Esophagus muscularis mucosa (tissue), 4 donors: ENCODE data around the gene LSS.

Source experiments
- EP300 ChIP-seq: sonication (generic); formaldehyde crosslinking; IDR thresholded peaks from one replicate; pipeline ENCODE4 v1.6.1; 2017; ENCODE audit warnings: antibody characterized with exemption
- POLR2AphosphoS5 ChIP-seq, 2 donors: sonication (generic); formaldehyde crosslinking; IDR thresholded peaks; one replicate each; pipeline ENCODE4 v1.6.1; 2017; ENCODE audit warnings: antibody characterized with exemption in 2 of 2
- TF ChIP-seq, protein P1 (sequence below), 3 experiments: fragments of 200-600 bp in 2 of 3; fragments of 450-650 bp in 1 of 3; sonication (generic) in 2 of 3; IDR thresholded peaks; one replicate each; pipeline ENCODE4 v1.5.1; 2017 to 2019; ENCODE audit warnings: antibody characterized with exemption in 3 of 3, mild to moderate bottlenecking in 2 of 3, moderate library complexity in 1 of 3

- TF ChIP-seq EP300: no peak
- TF ChIP-seq, protein P1, sequence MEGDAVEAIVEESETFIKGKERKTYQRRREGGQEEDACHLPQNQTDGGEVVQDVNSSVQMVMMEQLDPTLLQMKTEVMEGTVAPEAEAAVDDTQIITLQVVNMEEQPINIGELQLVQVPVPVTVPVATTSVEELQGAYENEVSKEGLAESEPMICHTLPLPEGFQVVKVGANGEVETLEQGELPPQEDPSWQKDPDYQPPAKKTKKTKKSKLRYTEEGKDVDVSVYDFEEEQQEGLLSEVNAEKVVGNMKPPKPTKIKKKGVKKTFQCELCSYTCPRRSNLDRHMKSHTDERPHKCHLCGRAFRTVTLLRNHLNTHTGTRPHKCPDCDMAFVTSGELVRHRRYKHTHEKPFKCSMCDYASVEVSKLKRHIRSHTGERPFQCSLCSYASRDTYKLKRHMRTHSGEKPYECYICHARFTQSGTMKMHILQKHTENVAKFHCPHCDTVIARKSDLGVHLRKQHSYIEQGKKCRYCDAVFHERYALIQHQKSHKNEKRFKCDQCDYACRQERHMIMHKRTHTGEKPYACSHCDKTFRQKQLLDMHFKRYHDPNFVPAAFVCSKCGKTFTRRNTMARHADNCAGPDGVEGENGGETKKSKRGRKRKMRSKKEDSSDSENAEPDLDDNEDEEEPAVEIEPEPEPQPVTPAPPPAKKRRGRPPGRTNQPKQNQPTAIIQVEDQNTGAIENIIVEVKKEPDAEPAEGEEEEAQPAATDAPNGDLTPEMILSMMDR (IDR thresholded peaks at IDR 0.05): peak; percentile 50 to 76 (median 70)
- no peak for TF ChIP-seq POLR2AphosphoS5 (IDR thresholded peaks at IDR 0.05)
Measured at GRCh38 chr21:46229133-46229922, 754 bp upstream of the LSS start.
